Breast epithelium (tissue), 4 donors: ENCODE measurements around the gene GLRX. TPM values are rescaled to one million over a fixed set of nuclear protein-coding genes. Genes with fewer than 3 reads are reported as not detected.

Source experiments
- DNase-seq, 2 donors: peaks; one replicate each; pipeline ENCODE4 v3.0.0-alpha.2; 2019; ENCODE audit warnings: low spot score in 2 of 2
- H3K27ac ChIP-seq, 2 donors: fragments of 200-600 bp; sonication (generic) in 1 of 2; one replicate each; pipeline ENCODE4 v1.5.1; 2016 to 2019; ENCODE audit warnings: mild to moderate bottlenecking in 1 of 2
- H3K27me3 ChIP-seq, 2 donors: fragments of 200-600 bp; sonication (generic) in 1 of 2; one replicate each; pipeline versions ENCODE4 v1.5.1 to v1.6.0; 2017 to 2019; ENCODE audit warnings: control low read depth in 1 of 2, mild to moderate bottlenecking in 1 of 2
- H3K36me3 ChIP-seq: fragments of 200-600 bp; one replicate; pipeline ENCODE4 v1.5.1; 2019
- H3K4me1 ChIP-seq, 2 donors: fragments of 200-600 bp; sonication (generic); one replicate each; pipeline ENCODE4 v1.5.1; 2016 to 2019; ENCODE audit warnings: control low read depth in 1 of 2
- H3K4me3 ChIP-seq, 3 donors: fragments of 200-600 bp; sonication (generic); 1 replicate in 2 of 3; 2 replicates in 1 of 3; pipeline ENCODE4 v1.5.1; 2016 to 2019; ENCODE audit warnings: mild to moderate bottlenecking in 3 of 3, moderate library complexity in 2 of 3
- H3K9me3 ChIP-seq, 2 donors: fragments of 200-600 bp; sonication (generic) in 1 of 2; one replicate each; pipeline ENCODE4 v1.5.1; 2016 to 2019; ENCODE audit warnings: control low read depth in 1 of 2
- CTCF ChIP-seq, 3 donors: fragments of 450-650 bp; IDR thresholded peaks; one replicate each; pipeline ENCODE4 v1.5.1; 2016 to 2017; ENCODE audit warnings: antibody characterized with exemption in 3 of 3, mild to moderate bottlenecking in 3 of 3, moderate library complexity in 3 of 3
- POLR2A ChIP-seq: fragments of 450-650 bp; IDR thresholded peaks from one replicate; pipeline ENCODE4 v1.6.1; 2016; ENCODE audit warnings: antibody characterized with exemption, mild to moderate bottlenecking, moderate library complexity
- POLR2AphosphoS5 ChIP-seq, 3 donors: sonication (generic); formaldehyde crosslinking; IDR thresholded peaks; one replicate each; pipeline ENCODE4 v1.6.1; 2017; ENCODE audit warnings: antibody characterized with exemption in 3 of 3
- intact Hi-C: fragments of 100-400 bp; cut with DNase I; formaldehyde crosslinking; loops from one replicate; pipeline ENCODE4 v1.15.1; 2023; ENCODE audit warnings: low total_unique reads
- total RNA-seq, 3 donors: library from RNA; depleted of rRNA; stranded (reverse); fragments of >200 nt; gene quantifications; one replicate each; pipeline ENCODE4 v1.1.0, GENCODE V29; 2016

Gene GLRX
- total RNA-seq, 3 donors from 2014 or later, result 42.1 to 106 (median 72.8) TPM

GRCh38 chr5:95825495-95825894 lies 3.0 kb upstream of the GLRX start:
- H3K9me3 ChIP-seq, result no peaks in the 10 kb centered on the region
- intact Hi-C loops, result no loop called here
- H3K27me3 ChIP-seq, result no peaks in the 10 kb centered on the region
- DNase-seq, result no peak
- no peak overlapping the region for H3K4me3 ChIP-seq
- H3K36me3 ChIP-seq, result no peaks in the 10 kb centered on the region
- TF ChIP-seq POLR2A (no peak), POLR2AphosphoS5 (IDR thresholded peaks at IDR 0.05) (no peak)
- no peak overlapping the region for H3K27ac ChIP-seq
- H3K4me1 ChIP-seq, result peaks cover 0 to 5% of the 10 kb centered on the region in 2 donors

- TF ChIP-seq POLR2A, result no peak
- no peak for TF ChIP-seq POLR2AphosphoS5 (IDR thresholded peaks at IDR 0.05)
- no peak for TF ChIP-seq CTCF (IDR thresholded peaks at IDR 0.05)
- Histone ChIP-seq H3K4me3 (no peak overlapping the region), H3K27me3 (no peaks in the 10 kb centered on the region), H3K9me3 (no peaks in the 10 kb centered on the region), H3K36me3 (no peaks in the 10 kb centered on the region), H3K4me1 (peaks cover 0 to 5% of the 10 kb centered on the region in 2 donors), H3K27ac (peak overlapping the region in 1 of 2 donors; percentile 93)
- no peak for DNase-seq
- intact Hi-C loops, result no loop called here
Observed at GRCh38 chr5:95824747-95825146, 2.2 kb upstream of the GLRX start.

GRCh38 chr5:95823738-95824609 lies 1.4 kb upstream of the GLRX start:
- peak overlapping the region; percentile 15 to 81 (median 69) for H3K4me3 ChIP-seq
- DNase-seq, result no peak
- H3K9me3 ChIP-seq, result no peaks in the 10 kb centered on the region
- peak in 2 of 3 donors; percentile 12 to 49 for TF ChIP-seq POLR2AphosphoS5 (IDR thresholded peaks at IDR 0.05)
- TF ChIP-seq POLR2A, result no peak
- no peaks in the 10 kb centered on the region for H3K27me3 ChIP-seq
- peaks cover 0 to 5% of the 10 kb centered on the region in 2 donors for H3K4me1 ChIP-seq
- intact Hi-C loops, result no loop called here
- H3K36me3 ChIP-seq, result no peaks in the 10 kb centered on the region
- peak overlapping the region; percentile 85 to 93 for H3K27ac ChIP-seq

- intact Hi-C loops, result no loop called here
- TF ChIP-seq POLR2AphosphoS5 (IDR thresholded peaks at IDR 0.05) (no peak), CTCF (IDR thresholded peaks at IDR 0.05) (no peak), POLR2A (no peak)
- DNase-seq, result no peak
- Histone ChIP-seq H3K9me3 (no peaks in the 10 kb centered on the region), H3K27ac (peak overlapping the region; percentile 85 to 93), H3K4me1 (peaks cover 0 to 5% of the 10 kb centered on the region in 2 donors), H3K27me3 (no peaks in the 10 kb centered on the region), H3K36me3 (no peaks in the 10 kb centered on the region), H3K4me3 (peak overlapping the region; percentile 69 to 81 (median 71))
Observed at GRCh38 chr5:95823218-95823737, 752 bp upstream of the GLRX start.

- H3K27me3 ChIP-seq, result no peaks in the 10 kb centered on the region
- H3K27ac ChIP-seq, result peak overlapping the region; percentile 85 to 93
- peaks cover 0 to 5% of the 10 kb centered on the region in 2 donors for H3K4me1 ChIP-seq
- no peak for DNase-seq
- TF ChIP-seq POLR2AphosphoS5 (IDR thresholded peaks at IDR 0.05) (peak in 1 of 3 donors; percentile 36), POLR2A (no peak)
- H3K4me3 ChIP-seq, result peak overlapping the region; percentile 69 to 81 (median 71)
- no peaks in the 10 kb centered on the region for H3K9me3 ChIP-seq
- no peaks in the 10 kb centered on the region for H3K36me3 ChIP-seq
- intact Hi-C loops, result no loop called here
Observed at GRCh38 chr5:95822043-95822541, 434 bp downstream of the GLRX start.

GRCh38 chr5:95821110-95822021 lies 1.2 kb downstream of the GLRX start:
- no peak for TF ChIP-seq POLR2A
- no peak for TF ChIP-seq CTCF (IDR thresholded peaks at IDR 0.05)
- no peak for TF ChIP-seq POLR2AphosphoS5 (IDR thresholded peaks at IDR 0.05)
- peak overlapping the region; percentile 85 to 93 for H3K27ac ChIP-seq
- intact Hi-C loops, result no loop called here
- no peaks in the 10 kb centered on the region for H3K27me3 ChIP-seq
- H3K4me1 ChIP-seq, result peaks cover 0 to 5% of the 10 kb centered on the region in 2 donors
- DNase-seq, result no peak
- H3K36me3 ChIP-seq, result no peaks in the 10 kb centered on the region
- H3K9me3 ChIP-seq, result no peaks in the 10 kb centered on the region
- peak overlapping the region; percentile 69 to 81 (median 71) for H3K4me3 ChIP-seq
